Hematopoietic multipotent progenitor cell (in vitro differentiated cells): ENCODE results near the gene KLHDC10. TPM values are rescaled to one million over a fixed set of nuclear protein-coding genes. Genes with fewer than 3 reads are reported as not detected.
A peak's percentile ranks its signal among the peaks of the same experiment; 100 is the strongest.
"Not testable (repeated sequence)": the region's sequence is repeated elsewhere in the genome, so short reads cannot be mapped to it uniquely, and the experiment has no call there.

Source experiments
- DNase-seq, 3 donors: peaks; one replicate each; pipeline ENCODE4 v3.0.0-alpha.2; 2011 to 2015; ENCODE audit warnings: low read depth in 2 of 3, low spot score in 2 of 3
- total RNA-seq: library from RNA; depleted of rRNA; stranded (reverse); fragments of >200 nt; gene quantifications from one replicate; pipeline ENCODE4 v1.2.3, GENCODE V29; 2012

The KLHDC10 gene
- total RNA-seq, 1 donor, result 17.2 TPM

DNA sequence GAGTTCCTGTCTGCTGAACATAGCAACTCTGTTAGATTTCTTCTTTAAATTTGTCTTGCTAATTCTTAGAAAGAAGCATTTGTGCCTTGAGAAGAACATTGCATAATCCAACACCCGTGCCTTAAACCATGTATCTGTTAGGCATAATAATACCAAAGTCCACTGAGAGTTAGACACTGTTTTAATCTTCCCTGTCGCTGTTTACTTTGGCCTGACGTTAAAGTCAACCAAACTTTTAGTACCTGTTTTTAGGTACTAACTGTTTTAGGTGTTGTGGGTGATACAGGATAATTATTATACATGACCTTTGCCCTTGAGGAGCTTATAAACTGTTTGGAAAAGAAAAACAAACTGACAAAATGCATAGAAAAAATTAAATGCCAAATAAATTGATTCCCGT, 43.6 kb downstream of the KLHDC10 start:
- no peak for DNase-seq

DNA sequence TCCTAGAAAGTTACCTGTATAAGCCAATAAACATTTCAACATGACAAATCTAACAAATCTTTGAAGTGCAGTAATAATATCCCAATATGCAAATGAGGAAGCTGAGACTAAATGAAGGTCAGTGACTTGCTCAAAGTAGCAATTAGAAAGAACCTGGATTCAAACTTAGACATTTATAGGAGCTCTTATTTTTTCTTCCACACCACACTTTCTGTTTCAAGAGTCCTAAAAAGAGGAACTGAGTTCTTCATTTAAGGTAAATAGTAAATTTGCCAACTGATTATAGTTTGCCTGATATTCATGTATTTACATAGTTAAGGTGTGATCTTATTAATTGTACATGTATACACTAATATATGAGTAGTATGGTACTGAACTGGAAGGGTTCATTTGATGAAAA, 44.0 kb downstream of the KLHDC10 start:
- DNase-seq, result peak in 1 of 3 donors; percentile 43

DNA sequence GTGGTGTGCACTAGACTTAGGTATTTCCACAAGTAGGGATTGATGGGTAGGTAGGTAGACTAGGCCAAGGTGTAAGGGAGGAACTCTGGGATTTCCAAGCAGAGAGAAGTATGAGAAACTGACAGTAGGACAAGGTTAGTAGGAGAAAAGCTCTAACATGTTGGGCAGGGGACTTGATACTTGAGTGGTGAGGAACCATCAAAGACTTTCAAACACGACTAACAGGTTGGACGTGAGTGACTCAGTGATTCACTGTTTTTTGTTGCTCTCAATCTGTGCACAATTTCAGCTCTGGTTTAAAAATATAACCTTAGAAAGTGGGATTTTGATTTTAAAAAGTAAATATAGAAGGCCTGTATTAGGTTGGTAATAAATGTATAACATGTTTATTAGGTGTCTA, 44.4 kb downstream of the KLHDC10 start:
- no peak for DNase-seq

DNA sequence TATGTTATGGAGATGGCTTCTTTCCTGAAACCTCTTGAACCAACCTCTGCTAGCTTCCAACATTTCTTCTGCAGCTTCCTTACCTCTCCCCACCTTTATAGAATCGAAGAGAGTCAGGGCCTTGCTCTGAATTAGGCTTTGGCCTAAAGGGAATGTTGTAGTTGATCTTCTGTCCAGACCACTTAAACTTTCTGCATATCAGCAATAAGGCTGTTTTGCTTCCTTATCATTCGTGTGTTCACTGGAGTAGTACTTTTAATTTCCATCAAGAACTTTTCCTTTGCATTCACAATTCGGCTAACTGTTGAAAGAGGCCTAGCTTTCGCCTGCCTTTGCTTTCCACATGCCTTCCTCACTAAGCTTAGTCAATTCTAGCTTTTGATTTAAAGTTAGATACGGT, 48.0 kb downstream of the KLHDC10 start:
- DNase-seq, result no peak

DNA sequence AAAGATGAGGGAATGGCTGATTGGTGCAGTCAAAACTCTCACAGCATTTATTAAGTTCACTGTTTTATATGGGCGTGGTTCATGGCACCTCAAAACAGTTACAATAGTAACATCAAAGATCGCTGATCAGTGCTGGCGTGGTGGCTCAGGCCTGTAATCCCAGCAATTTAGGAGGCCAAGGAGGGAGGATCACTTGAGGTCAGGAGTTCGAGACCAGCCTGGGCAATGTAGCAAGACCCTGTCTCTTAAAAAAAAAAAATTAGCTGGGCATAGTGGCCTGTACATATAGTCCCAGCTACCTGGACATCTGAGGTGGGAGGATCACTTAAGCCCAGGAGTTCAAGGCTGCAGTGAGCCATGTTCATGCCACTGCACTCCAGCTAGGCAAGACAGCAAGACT, 48.5 kb downstream of the KLHDC10 start:
- DNase-seq, result no peak

DNA sequence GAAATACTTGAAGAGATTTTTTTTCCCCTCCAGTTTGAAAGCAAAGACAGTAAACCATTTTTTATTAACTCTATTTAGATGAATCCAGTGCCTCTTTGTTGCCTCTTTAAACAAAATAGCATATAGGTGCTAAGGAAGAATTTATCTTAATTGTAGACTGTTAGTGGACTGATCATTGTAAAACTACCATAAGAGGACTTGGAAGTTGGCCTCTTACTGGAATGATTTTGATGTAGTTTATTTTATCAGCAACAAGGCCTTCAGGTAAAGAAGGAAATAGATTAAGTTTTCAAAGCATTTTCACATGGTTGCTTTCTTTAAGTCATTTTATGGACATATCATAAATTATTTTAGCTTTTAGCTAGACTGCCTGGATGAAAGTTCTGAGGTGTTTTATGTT, 53.2 kb downstream of the KLHDC10 start:
- no peak for DNase-seq

DNA sequence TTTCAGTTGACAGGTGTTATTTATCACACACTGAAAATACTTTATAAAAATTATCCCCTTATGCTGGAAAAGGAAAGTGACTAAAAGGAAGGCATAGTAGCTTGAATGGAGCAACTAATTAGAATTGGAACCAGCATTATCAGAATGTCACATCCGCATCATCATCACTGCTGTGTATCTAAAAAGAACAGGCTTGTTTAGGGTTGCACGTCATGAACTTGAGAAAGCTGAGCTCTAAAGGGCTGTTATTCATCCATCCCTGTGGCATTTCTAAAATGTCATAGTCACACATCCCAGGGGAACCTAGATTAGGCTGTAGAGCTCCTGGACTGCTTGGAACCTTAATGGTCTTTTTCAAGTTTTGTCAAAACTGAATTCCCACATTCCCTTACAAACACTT, 54.4 kb downstream of the KLHDC10 start:
- no peak for DNase-seq

DNA sequence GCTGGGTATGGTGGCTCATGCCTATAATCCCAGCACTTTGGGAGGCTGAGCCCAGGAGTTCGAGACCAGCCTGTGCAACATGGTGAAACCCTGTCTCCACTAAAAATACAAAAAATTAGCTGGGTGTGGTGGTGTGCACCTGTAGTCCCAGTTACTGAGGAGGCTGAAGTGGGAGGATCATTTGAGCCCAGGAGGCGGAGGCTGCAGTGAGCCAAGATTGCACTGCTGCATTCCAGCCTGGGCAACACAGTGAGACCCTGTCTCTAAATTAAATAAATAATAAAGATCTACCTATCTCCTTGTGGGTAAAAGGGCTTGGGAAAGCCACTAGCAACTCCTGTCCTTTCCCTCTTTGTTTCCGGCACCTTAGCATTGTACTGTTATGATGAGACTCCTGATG, 56.5 kb downstream of the KLHDC10 start:
- DNase-seq, result not testable (repeated sequence)

DNA sequence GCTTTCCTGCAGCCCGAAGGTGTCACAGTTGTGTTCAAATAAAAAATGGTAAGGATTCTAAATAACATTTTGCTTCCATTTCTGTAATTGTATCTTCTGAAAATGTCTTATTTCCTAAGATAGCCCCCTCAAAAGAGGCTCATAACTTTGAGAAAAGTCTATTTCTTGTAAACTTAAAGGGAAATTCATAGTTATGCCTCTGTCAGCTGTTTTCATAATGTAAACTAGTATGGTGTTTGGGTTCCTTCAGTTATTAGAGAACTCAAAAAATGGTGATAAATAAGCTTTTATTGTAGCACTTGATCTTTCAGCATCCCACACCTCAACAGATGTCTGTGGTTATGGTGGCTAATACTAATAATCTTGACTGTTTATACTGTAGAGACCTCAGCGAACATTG, 57.1 kb downstream of the KLHDC10 start:
- no peak for DNase-seq

DNA sequence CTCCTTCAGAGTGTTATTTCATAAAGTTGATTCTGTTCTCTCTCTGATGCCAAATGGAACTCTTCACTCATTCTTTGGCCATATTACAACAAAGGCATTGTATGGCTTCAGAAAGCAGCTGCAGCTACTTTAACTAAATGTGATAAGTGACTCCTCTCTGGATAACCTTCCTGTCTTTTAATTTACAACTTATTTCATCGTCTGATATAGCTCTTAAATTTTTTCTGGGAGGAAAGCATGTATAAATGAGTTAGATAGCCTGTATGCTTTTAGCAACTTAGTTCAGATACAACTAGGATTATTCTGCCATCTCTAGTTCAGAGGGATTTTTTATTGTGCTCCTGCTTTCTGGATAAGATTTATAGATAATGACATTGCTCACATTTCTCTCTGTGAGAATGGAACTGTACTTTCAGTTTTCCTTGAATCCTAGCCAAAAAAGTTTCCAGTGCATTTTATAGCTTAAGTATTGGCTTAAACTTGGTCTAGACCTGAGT, 57.5 kb downstream of the KLHDC10 start:
- DNase-seq, result no peak

DNA sequence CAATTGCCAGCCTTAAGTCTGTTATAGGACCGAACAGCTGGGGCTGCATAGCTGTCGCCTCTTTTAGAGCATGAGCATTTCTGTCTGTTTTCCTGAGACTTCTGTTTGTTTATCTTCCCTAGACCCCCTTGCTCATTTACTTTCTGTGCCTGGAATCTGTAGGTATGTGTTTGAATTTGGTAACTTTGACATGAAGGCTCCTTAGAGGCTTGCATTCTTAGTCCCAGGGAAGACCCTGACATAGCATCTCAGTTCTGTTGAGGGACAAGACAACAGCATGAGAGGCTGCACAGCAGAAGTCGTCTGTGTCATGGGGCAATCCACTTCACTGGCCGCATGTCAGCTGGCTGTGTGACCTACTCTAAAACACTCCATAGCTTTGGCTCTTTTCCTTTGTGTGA, 58.7 kb downstream of the KLHDC10 start:
- DNase-seq, result no peak

DNA sequence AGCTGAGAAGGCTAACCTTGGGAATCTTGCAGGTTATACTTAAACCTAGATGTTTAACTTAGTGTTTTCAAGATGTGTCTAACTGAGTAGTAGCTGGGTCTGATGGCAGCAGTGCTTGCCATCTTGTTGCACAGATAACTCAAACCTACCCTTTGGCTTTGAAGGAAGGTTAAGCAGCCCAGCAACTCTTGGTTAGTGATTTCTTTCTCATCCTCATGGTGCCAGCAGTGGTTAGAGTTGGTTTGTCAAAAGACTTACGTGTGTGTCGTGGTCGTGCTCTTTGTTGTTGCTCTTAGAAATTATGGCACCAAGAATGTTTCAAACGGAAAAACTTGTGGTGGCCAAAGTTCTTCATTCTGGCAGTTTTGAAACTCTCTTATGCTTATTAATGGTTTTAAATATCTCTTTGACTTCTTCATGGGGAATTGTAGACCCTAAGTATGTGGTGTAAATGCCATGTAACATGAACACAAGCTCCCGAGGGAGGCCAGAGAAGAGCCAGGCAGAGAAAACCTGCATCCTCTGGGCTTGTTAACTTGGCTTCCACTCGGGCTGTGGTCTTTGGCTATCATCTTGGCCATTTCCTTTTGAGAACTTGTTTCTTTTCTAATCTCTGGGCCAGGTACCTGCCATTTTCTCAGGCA, 61.0 kb downstream of the KLHDC10 start:
- no peak for DNase-seq

DNA sequence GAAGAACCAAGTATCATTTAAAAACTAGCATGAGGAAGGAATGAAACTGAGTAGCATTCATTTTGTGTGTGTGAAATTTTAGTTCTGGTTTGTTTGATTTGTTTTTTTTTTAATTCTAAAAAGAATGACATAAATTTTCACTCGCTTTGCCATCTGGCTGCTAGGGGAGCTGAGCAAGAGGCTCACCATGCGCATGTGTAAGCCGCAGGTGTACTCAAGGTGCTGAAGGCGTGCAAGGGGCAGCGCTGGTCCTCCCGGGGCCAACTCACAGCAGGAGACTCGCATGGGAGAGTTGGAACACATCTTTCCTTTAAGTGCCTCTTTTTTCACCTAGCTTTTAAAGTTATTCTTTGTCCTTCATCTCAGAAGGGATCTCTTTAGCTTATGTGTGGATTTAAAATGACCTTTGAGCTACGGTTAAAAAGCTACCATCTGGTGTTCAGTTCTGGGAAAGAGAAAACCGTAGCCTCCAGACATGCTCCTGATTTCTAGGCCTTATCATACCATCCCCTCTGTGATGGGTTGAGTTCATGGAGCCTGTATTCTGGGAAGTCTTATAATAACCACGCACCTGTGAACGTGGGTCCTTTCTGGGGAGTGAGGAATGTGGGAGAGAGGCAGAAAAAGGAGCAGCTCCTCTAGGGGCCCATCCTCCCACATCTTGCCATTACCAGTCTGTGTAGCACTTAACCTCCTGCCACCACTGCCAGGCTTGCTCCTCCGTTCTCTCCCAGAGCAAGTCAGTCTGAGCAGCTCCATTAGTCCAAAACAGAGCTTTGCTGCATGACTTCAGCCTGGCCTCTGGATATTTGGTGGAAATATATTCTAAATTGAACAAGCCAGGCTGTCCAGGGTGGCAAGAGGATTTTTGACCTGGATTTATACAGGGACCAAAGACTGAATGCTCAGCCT, 61.9 kb downstream of the KLHDC10 start:
- DNase-seq, result no peak

DNA sequence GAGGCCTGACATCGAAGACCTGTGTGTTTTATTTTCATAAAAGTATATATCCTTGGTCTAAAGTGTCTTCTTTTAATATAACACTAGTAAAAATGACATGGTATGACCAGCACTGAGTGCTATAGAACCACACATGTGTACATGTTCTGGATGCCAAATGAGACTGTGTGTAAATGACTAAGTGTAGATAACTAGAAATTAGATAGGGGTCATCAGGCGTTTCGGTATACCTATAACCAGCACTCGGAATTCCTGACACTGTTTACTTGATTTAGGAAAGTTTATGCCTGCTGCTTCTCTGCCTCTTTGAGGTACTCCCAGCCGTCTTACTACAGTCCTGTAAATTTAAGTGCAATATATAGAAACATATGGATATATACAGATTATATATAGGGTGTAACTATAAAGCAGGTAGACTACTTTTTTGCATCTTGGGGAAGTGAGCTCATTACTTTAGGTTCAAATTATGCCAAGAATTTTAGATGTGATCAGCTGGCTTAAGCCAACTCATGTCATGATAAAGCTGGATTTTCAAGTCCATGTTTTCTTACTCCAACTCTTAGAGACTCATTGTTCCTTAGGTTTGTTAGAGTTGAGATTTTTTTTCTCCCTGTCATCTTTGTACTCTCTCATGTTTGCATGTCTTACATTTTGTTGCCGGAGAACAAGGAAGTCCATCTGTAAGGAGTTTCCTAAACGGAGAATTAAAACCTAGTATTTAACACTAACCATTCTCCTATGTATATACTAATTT, 62.9 kb downstream of the KLHDC10 start:
- no peak for DNase-seq

DNA sequence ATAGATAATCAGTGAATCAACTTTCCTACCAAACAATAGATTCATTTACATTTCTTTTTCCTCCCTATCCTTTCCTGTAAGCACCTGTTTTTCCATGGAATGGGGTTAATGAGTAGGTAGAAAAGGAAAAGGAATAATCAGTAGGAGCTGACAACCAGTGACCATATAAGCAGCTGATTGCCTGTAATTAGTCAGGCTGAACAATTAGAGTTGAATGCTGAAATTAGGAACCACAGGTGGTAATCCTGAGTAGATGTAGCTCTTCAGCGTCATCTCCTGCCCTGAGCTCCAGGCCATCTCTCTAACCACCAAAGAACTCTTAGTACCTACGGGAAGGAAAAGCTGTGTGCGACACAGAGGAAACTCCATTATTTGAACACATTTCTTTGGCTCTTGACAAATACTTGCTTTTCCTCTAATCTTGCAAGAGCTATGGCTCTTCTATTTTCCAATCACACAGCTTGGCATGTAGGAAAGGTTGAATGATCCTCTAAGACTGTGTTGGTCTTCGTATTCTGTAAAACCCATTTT, 63.8 kb downstream of the KLHDC10 start:
- DNase-seq, result no peak

DNA sequence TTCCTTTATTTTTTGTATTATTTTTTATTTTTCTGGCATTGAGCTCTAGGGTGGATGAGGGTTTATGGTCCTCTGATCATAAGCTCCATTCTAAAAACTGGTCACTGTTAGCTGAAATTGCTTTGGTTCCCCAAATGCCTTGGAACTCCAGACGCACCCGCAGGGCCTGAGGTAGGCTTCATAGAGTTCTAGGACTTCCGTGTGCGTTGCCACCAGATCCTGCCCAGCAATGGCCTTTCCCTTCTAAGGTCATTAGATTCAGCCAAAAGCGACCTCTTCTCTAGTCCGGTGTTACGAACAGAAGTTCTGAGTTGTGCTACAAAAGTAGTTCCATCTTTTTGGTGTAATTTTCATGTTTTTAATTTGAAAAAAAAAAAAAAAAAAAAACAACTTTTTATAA, 64.4 kb downstream of the KLHDC10 start:
- DNase-seq, result no peak

DNA sequence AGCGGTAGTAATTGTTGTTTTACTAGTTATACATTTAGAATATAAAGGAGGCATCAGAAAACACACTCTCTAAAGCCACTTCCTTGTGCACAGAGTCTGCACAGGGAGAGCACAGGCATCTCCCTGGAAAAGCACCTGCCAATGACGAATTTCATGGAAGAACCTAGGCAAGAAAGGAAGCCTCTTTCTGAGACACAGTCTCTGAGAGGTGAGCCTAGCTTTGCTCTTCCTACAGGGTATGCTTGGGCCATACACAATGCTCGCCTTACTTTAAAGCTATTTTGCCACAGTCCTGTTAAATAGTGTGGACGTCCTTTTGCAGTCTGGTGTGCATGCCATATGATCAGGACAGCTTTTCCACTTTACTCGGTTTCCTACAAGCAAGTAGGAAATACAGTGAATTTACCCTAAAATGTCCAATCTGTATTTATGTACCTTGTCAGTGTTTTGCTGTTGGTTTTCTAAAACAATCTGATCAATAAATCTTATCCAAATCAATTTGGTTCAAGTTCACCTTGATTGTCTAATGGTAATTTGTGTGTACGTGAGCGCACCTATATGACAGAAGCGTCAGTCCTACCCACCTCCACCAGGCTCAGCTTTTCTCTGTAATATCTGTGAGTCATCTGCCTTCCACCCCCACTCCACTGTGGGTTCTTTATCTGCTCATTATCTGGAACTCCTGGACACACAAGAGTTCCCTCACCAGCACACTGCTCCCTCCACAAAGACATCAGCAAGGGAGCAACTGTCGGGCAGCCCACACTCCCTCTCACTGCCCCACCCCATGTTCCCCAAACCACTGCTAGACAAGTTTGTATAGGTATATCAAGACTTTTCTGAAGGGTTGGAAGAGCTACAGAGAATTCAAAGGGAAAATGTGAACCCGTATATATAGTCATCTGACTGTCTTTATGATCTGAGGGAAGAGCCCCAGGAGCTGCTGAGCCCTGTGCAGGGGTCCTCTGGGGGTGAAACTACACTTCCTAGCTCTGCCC, 65.2 kb downstream of the KLHDC10 start:
- no peak for DNase-seq

DNA sequence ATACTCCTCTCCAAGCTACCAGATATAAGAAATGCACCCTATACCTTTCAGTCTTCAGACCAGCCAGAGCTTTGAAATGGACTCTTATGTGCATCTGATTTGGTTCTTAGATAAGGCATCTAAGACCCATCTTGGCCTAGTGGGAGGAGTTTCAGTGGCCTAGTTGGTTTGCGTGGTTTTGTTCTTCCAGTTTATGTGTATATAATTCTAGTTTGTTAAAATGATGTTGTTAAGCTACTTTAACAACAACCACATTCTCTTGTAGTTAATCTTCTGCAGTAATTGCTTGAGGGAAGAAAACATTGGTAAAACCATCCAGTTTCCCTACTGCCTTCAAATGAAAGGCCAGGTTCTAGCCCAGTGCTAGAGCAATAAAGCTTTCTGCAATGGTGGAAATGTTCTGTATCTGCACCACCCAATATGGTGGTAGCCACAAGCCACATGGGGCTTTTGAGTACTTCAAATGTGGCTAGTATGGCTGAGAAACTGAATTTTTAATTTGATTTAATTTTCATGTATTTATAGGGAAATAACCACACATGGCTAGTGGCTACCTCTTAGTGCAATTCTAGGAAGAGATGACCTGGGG, 66.3 kb downstream of the KLHDC10 start:
- no peak for DNase-seq

DNA sequence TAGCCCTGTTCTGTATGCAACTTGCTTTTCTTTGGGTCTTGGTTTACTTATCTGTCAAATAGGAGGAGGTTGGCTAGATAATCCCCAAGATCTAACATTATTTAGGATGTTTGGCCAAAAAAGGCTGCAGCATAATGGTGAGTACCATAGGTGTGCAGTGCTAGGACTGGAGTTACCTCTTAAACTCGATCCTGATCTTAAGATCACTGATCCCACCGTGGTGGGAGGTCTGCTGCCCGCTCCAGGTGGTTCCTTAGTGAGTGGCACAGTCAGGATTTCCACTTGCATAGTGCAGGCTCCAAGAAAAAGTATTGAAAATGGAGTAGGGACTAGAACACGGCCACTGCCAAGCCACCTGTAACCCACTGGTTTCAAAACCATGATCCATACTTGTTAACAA, 66.9 kb downstream of the KLHDC10 start:
- DNase-seq, result no peak
